Transverse colon (tissue), 4 donors: ENCODE results near the gene IL16.

ENCODE experiments used
- EP300 ChIP-seq: sonication (generic); formaldehyde crosslinking; IDR thresholded peaks from one replicate; pipeline ENCODE4 v1.6.1; 2017; ENCODE audit warnings: antibody characterized with exemption, low read depth
- POLR2A ChIP-seq: fragments of 450-650 bp; IDR thresholded peaks from one replicate; pipeline ENCODE4 v1.6.1; 2016; ENCODE audit warnings: antibody characterized with exemption, mild to moderate bottlenecking, moderate library complexity
- POLR2AphosphoS5 ChIP-seq, 3 donors: sonication (generic); formaldehyde crosslinking; IDR thresholded peaks; one replicate each; pipeline ENCODE4 v1.6.1; 2016; ENCODE audit warnings: antibody characterized with exemption in 3 of 3
- TF ChIP-seq, protein P1 (sequence below), 5 experiments: fragments of 200-600 bp in 3 of 5; fragments of 450-650 bp in 2 of 5; sonication (generic) in 3 of 5; IDR thresholded peaks; 1 replicate in 2 of 5; 2 replicates in 3 of 5; pipeline ENCODE4 v1.5.1; 2016 to 2017; ENCODE audit warnings: antibody characterized with exemption in 5 of 5, inconsistent platforms in 3 of 5, mild to moderate bottlenecking in 2 of 5, moderate library complexity in 1 of 5

DNA sequence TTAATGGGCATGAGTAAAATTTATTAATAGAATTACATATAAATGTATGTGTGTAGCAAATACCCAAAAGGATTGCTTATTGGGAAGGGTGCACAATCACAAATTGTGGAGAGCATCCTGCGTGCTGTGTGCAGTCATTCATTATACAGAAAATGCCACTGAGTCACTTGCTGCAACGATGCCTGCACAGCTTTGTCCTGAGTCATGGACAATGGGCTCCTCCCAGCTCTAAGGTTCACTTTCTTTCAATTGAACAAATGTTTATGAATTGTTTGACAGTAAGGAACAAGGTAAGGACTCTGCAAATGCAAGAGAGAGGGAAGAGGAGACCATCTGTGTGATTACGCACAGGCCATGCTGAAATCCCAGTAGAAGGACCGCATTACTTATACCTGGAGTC, 43.9 kb upstream of the IL16 start:
- TF ChIP-seq POLR2A = no peak
- TF ChIP-seq POLR2AphosphoS5 (IDR thresholded peaks at IDR 0.05) = no peak
- TF ChIP-seq, protein P1, sequence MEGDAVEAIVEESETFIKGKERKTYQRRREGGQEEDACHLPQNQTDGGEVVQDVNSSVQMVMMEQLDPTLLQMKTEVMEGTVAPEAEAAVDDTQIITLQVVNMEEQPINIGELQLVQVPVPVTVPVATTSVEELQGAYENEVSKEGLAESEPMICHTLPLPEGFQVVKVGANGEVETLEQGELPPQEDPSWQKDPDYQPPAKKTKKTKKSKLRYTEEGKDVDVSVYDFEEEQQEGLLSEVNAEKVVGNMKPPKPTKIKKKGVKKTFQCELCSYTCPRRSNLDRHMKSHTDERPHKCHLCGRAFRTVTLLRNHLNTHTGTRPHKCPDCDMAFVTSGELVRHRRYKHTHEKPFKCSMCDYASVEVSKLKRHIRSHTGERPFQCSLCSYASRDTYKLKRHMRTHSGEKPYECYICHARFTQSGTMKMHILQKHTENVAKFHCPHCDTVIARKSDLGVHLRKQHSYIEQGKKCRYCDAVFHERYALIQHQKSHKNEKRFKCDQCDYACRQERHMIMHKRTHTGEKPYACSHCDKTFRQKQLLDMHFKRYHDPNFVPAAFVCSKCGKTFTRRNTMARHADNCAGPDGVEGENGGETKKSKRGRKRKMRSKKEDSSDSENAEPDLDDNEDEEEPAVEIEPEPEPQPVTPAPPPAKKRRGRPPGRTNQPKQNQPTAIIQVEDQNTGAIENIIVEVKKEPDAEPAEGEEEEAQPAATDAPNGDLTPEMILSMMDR (IDR thresholded peaks at IDR 0.05) = no peak
- TF ChIP-seq EP300 = no peak
